GM18520 (cell line): ENCODE measurements around the gene RERE.
"Not testable (repeated sequence)": the region's sequence is repeated elsewhere in the genome, so short reads cannot be mapped to it uniquely, and the experiment has no call there.

ENCODE experiments used
- ATAC-seq: cut with Tn5 transposase; IDR thresholded peaks from one replicate; pipeline ENCODE4 v1.9.1; 2021; ENCODE audit not compliant: unreplicated experiment

Gene RERE

GRCh38 chr1:8844501-8845006 lies 27.1 kb upstream of the RERE start:
- no peak for ATAC-seq

GRCh38 chr1:8841395-8841794 lies 24.0 kb upstream of the RERE start:
- no peak for ATAC-seq

- ATAC-seq: no peak
These were observed 22.6 kb upstream of the RERE start for GRCh38 chr1:8839990-8840389.

GRCh38 chr1:8835941-8836643 lies 18.7 kb upstream of the RERE start:
- ATAC-seq: no peak

- ATAC-seq: no peak
These were observed 13.9 kb upstream of the RERE start for GRCh38 chr1:8831340-8831739.

GRCh38 chr1:8830732-8831131 lies 13.3 kb upstream of the RERE start:
- not testable (repeated sequence) for ATAC-seq

- no peak for ATAC-seq
These were observed 8.6 kb upstream of the RERE start for GRCh38 chr1:8825985-8826481.

- no peak for ATAC-seq
These were observed 5.8 kb upstream of the RERE start for GRCh38 chr1:8823295-8823664.

- ATAC-seq: no peak
These were observed 5.2 kb upstream of the RERE start for GRCh38 chr1:8822373-8823294.

GRCh38 chr1:8821084-8821483 lies 3.6 kb upstream of the RERE start:
- ATAC-seq: no peak

GRCh38 chr1:8818789-8819188 lies 1.3 kb upstream of the RERE start:
- not testable (repeated sequence) for ATAC-seq

GRCh38 chr1:8818325-8818775 lies 910 bp upstream of the RERE start:
- no peak for ATAC-seq

- ATAC-seq: no peak
These were observed 519 bp downstream of the RERE start for GRCh38 chr1:8816831-8817411.

GRCh38 chr1:8816264-8816663 lies 1.2 kb downstream of the RERE start:
- ATAC-seq: no peak

- no peak for ATAC-seq
These were observed 1.8 kb downstream of the RERE start for GRCh38 chr1:8815582-8816151.

GRCh38 chr1:8814865-8815264 lies 2.6 kb downstream of the RERE start:
- ATAC-seq: no peak

- no peak for ATAC-seq
These were observed 3.4 kb downstream of the RERE start for GRCh38 chr1:8813991-8814390.

- no peak for ATAC-seq
These were observed 4.2 kb downstream of the RERE start for GRCh38 chr1:8813016-8813763.

- no peak for ATAC-seq
These were observed 5.4 kb downstream of the RERE start for GRCh38 chr1:8812081-8812480.

GRCh38 chr1:8810987-8811386 lies 6.5 kb downstream of the RERE start:
- no peak for ATAC-seq
